ENCODE results near the gene GET3.

GRCh38 chr19:12703046-12703445 is 34.3 kb upstream of the GET3 start:
- TF ChIP-seq YY1 (IDR thresholded peaks at IDR 0.05; ENCODE audit: insufficient read depth, insufficient read length) (no peak), ZNF274 (IDR thresholded peaks at IDR 0.05; ENCODE audit: low read depth, low read length) (no peak), SUZ12 (IDR thresholded peaks at IDR 0.05; ENCODE audit: extremely low read depth, insufficient read depth, insufficient read length) (no peak)
